Lower leg skin (tissue), 3 donors: ENCODE results near the gene CCDC120.

Experiments
- POLR2A ChIP-seq, 2 donors: fragments of 450-650 bp; IDR thresholded peaks; one replicate each; pipeline ENCODE4 v1.6.1; 2016 to 2017; ENCODE audit warnings: antibody characterized with exemption in 2 of 2, mild to moderate bottlenecking in 1 of 2, moderate library complexity in 1 of 2
- TF ChIP-seq, protein P1 (sequence below), 3 donors: fragments of 450-650 bp; IDR thresholded peaks; one replicate each; pipeline ENCODE4 v1.5.1; 2016; ENCODE audit warnings: antibody characterized with exemption in 3 of 3, mild to moderate bottlenecking in 3 of 3, moderate library complexity in 2 of 3

DNA sequence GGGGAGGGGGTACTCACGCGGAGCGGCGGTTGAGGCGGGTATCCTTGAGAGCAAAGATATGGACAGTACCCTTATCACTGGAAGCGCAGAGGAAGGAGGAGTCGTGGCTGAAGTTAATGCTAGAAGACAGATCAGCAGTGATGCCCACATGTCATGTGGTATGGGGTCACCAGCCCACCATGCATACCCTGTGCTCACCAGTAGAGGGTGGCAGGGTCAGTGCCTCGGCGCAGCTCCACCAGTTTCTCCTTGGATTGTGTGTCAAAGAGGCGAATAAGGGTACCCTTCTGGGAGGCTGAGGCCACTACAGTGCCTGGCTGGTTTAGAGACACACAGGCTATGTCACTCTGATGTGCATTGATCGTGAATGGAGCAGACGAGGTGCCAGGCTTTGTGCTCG, 16.5 kb downstream of the CCDC120 start:
- TF ChIP-seq, protein P1, sequence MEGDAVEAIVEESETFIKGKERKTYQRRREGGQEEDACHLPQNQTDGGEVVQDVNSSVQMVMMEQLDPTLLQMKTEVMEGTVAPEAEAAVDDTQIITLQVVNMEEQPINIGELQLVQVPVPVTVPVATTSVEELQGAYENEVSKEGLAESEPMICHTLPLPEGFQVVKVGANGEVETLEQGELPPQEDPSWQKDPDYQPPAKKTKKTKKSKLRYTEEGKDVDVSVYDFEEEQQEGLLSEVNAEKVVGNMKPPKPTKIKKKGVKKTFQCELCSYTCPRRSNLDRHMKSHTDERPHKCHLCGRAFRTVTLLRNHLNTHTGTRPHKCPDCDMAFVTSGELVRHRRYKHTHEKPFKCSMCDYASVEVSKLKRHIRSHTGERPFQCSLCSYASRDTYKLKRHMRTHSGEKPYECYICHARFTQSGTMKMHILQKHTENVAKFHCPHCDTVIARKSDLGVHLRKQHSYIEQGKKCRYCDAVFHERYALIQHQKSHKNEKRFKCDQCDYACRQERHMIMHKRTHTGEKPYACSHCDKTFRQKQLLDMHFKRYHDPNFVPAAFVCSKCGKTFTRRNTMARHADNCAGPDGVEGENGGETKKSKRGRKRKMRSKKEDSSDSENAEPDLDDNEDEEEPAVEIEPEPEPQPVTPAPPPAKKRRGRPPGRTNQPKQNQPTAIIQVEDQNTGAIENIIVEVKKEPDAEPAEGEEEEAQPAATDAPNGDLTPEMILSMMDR (IDR thresholded peaks at IDR 0.05), result no peak
- TF ChIP-seq POLR2A (IDR thresholded peaks at IDR 0.05), result no peak
